Subcutaneous abdominal adipose tissue (tissue), 5 donors: ENCODE data around the gene KIR3DL1.

Experiments used
- H3K27ac ChIP-seq: one replicate; pipeline ENCODE4 v1.7.0; 2013; ENCODE audit warnings: low read depth, mild to moderate bottlenecking, inconsistent platforms, low read length, moderate library complexity
- H3K27me3 ChIP-seq, 5 donors: one replicate each; pipeline ENCODE4 v1.7.0; 2013; ENCODE audit warnings: low read length in 5 of 5, inconsistent platforms in 1 of 5; ENCODE audit not compliant: control insufficient read depth in 5 of 5, insufficient read depth in 4 of 5
- H3K36me3 ChIP-seq, 5 donors: one replicate each; pipeline ENCODE4 v1.7.0; 2013; ENCODE audit warnings: low read length in 5 of 5; ENCODE audit not compliant: control insufficient read depth in 5 of 5, insufficient read depth in 5 of 5
- H3K4me1 ChIP-seq, 5 donors: one replicate each; pipeline ENCODE4 v1.7.0; 2013; ENCODE audit warnings: low read length in 5 of 5, mild to moderate bottlenecking in 3 of 5, moderate library complexity in 1 of 5; ENCODE audit not compliant: control insufficient read depth in 5 of 5, insufficient read depth in 5 of 5
- H3K4me3 ChIP-seq, 5 donors: one replicate each; pipeline ENCODE4 v1.7.0; 2013; ENCODE audit warnings: low read length in 5 of 5, low read depth in 1 of 5
- H3K9ac ChIP-seq, 5 donors: one replicate each; pipeline ENCODE4 v1.7.0; 2013; ENCODE audit warnings: low read length in 5 of 5, mild to moderate bottlenecking in 4 of 5, moderate library complexity in 3 of 5
- H3K9me3 ChIP-seq, 5 donors: one replicate each; pipeline ENCODE4 v1.7.0; 2013; ENCODE audit warnings: low read length in 5 of 5; ENCODE audit not compliant: control insufficient read depth in 5 of 5
- donor health status: healthy.
- donor health status: healthy.
- donor health status: healthy.
- donor health status: healthy.
- donor health status: healthy.

KIR3DL1 gene

DNA sequence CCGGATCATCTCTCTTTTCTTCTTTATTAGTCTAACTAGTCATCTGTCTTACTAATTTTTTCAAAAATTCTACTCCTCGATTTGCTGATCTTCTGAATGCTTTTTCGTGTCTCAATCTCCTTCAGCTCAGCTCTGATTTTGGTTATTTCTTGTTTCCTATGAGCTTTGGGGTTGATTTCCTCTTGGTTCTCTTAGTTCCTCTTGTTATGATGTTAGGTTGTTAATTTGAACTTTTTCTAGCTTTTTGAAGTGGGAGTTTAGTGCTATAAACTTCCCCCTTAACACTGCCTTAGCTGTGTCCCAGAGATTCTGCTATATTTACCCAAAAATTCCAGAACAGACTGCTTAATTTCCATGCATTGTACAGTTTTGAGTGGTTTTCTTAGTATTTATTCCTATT, 61.2 kb downstream of the KIR3DL1 start:
- Histone ChIP-seq H3K4me3 (no peak overlapping the region), H3K27ac (no peak overlapping the region), H3K36me3 (no peaks in the 10 kb centered on the region), H3K9ac (no peak overlapping the region), H3K9me3 (no peaks in the 10 kb centered on the region), H3K4me1 (peaks cover 0 to 7% (median 0%) of the 10 kb centered on the region in 5 donors), H3K27me3 (peaks cover 5 to 8% (median 6%) of the 10 kb centered on the region in 5 donors)
